PC-9 (cell line): ENCODE results near the gene ENO2.

Experiments
- EZH2 ChIP-seq: fragments of 200-600 bp; sonication (generic); IDR thresholded peaks from 2 replicates; pipeline ENCODE4 v1.8.0; 2017; ENCODE audit warnings: antibody characterized with exemption, low read depth
- TF ChIP-seq, protein P1 (sequence below): fragments of 200-600 bp; sonication (generic); conservative IDR thresholded peaks from 2 replicates; pipeline ENCODE4 v1.6.1; 2017; ENCODE audit warnings: mixed run types, antibody characterized with exemption, mild to moderate bottlenecking, moderate library complexity

DNA sequence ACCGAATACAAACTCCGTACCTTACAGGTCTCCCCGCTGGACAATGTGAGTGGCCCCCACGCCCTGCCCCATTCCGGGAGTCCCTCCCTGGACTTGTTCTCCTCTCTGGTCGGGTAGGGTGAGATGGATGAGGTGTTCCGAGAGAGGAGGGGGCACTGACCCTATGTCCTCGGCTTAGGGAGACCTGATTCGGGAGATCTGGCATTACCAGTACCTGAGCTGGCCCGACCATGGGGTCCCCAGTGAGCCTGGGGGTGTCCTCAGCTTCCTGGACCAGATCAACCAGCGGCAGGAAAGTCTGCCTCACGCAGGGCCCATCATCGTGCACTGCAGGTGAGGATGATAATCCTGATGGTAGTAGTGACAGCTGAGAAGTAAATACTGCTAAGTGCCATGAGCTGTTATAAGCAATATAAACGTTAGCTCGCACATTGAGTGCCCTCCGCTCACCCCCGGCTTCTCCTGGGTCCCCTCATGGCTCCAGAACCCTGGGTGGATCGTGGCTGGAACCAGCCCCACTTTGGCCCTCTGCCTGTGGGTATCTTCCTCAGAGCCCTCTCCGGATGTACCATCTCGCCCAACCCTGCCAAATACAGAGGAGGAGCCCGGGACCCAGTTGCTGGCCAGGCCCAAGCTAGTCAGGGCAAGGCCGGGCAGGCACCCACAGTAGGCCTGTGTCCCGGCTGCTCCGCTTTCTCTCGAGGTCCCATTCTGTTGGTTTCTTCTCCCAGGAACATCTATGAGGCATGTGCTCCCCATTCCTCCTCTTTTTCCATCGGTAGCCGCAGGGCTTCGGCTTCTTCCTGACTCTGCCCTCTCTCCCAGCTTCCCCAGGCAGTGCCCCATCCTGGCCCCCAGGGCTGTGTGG, 43.6 kb downstream of the ENO2 start:
- TF ChIP-seq, protein P1, sequence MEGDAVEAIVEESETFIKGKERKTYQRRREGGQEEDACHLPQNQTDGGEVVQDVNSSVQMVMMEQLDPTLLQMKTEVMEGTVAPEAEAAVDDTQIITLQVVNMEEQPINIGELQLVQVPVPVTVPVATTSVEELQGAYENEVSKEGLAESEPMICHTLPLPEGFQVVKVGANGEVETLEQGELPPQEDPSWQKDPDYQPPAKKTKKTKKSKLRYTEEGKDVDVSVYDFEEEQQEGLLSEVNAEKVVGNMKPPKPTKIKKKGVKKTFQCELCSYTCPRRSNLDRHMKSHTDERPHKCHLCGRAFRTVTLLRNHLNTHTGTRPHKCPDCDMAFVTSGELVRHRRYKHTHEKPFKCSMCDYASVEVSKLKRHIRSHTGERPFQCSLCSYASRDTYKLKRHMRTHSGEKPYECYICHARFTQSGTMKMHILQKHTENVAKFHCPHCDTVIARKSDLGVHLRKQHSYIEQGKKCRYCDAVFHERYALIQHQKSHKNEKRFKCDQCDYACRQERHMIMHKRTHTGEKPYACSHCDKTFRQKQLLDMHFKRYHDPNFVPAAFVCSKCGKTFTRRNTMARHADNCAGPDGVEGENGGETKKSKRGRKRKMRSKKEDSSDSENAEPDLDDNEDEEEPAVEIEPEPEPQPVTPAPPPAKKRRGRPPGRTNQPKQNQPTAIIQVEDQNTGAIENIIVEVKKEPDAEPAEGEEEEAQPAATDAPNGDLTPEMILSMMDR, result no peak
- no peak for TF ChIP-seq EZH2
